HG03378 (cell line): ENCODE measurements around the gene UNC79.

Experiments used
- ATAC-seq: cut with Tn5 transposase; IDR thresholded peaks from one replicate; pipeline ENCODE4 v1.9.1; 2021; ENCODE audit warnings: mild to moderate bottlenecking, moderate library complexity; ENCODE audit not compliant: unreplicated experiment

Gene UNC79

DNA sequence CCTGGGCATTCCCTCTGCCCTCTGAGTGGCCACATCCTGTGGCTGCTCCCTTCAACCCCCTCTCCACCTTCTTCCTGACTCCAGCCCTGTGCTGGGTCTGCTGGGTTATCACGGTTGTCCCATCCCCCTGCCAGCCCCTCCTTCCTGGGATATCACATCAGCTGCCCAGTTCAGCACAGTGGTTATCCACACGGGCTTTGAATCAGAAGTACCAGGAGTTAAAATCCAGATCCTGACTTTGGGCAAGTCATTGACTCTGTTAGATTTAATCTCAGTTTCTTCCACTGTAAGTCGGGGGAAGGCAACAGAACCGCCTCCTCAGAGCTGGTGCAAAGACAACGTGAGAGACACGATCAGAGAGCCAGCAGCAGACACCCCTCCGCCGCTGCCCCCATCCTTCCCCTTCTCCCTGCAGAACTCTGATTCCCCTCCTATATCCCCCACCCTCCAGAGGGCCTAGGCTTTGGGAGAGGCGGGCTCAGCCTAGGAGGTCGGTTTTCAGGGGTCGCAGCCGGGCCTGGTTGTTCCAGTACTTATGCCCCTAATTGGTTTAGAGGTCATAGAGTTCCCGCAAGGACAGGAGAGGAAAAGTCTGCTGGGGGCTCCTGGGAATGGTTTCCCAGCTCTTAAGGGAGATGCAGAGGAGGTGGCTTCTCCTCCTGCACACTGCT is 315.0 kb downstream of the UNC79 start:
- no peak for ATAC-seq

DNA sequence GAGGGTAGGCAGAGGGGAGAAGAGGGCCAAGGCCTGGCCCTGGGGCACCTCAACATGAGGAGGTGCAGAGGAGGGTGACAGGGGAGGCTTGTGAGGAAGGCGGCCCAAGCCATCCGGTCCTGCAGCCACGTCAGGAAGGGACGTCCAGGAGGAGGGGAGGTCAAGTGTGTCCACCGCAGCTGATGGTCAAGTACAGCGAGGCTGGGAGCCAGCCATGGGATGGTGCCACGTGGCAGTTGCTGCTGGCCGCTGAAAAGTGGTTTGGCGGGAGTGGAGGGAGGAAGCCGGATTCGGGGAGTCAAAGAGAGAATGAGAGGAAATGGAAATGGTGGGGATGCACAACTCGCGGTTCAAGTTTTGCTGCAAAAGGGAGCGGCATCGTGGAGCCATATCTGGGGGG is 316.4 kb downstream of the UNC79 start:
- ATAC-seq, result no peak

DNA sequence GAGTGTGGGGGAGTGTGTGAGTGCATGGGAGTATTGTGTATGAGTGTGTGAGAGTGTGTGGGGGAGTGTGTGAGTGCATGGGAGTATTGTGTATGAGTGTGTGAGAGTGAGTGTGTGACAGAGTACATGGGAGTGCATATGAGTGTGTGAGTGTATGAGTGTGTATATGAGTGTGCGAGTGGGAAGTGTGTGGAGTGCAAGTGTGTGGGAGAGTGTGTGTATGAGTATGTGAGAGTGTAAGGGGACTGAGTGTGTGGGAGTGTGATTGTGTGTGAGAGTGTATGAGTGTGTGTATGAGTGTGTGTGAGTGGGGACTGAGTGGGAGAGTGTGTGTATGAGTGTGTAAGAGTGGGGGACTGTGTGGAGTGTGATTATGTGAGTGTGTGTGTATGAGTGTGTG is 316.8 kb downstream of the UNC79 start:
- no peak for ATAC-seq

DNA sequence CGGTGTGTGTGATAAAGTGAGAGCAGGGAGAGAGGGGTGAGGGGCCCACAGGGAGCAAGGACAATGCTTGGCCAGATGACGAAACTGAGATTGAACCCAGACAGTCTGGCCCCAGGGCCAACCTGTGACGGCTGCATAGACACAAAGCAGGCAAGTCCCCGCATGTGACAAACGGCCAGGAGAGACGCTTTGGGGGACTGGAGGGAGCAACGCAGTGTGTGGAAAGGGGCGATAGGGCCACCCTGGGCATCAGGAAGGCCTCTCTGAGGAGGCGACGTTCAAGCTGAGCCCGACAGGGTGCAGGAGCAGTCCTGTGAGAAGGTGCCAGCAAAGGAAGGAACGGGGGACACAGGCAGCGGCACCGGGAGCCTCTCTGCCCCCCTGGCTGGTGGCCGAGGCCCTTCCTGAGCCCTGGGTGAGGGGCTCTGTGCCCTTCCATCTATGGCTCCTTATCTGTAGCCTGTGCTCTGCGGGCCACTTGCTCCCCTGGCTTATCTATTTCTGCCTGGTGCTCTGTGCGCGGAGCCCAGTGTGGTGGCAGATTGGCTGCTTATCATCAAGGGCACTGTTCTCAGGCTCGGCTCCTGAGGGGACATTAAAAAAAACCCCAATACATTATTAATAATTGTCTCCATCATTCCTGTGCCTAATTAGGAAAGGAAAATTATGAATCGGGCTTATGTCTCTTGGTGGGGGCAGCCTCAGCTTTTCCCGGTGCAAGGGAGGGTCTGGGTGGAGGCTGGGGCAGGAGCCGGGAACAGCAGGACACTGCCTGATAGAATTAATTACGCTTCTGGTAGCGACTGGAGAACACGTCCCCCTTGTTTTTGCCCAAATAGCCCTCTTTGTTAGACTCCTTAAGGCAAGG is 317.7 kb downstream of the UNC79 start:
- no peak for ATAC-seq

DNA sequence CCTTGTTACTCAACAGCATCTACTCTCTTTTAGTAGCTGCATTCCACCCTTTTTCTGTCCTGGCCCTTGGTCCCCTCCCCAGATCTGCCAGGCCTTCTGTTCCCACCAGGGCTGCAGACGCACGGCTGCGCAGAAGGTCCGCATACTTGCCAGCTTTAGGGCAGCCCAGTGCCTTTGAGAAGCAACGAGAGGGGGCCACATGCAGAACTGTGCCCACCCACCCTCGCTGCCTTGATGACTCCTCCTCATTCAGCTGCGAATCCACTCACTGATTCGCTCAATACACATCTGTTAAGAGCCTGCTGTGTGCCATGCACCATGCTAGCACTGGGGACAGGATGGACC is 318.3 kb downstream of the UNC79 start:
- no peak for ATAC-seq

DNA sequence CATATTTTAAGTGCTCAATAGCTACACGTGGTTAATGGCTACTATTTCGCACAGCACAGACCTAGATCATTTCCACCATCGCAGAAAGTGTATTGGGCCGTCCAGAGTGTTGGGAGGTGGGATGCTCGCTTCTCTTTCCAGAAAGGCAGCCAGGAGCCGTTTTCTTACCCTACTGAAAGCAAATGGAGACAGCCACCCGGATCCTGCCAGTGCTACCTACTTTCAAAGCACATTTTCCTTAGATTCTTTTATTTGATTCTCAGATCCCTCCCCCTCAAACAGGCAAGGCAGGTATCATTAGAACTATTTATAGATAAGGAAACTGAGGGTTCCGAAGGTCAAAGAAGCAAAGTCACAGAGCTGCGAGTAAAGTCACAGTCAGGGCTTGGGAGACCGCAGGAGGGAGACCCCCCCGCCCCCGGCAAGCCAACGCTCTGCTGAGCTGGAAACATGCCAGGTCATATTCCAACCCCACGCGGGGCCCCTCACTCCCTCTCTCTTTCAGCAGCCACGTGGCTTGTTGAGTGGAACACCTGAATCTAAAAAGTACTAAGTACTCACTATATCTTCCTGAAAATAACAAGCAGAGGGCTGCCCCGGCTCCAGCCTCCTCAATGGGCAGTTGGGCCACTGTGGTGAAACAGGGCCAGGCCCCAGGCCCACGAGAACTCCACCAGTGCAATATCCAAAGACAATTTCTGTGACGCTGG is 321.4 kb downstream of the UNC79 start:
- no peak for ATAC-seq

DNA sequence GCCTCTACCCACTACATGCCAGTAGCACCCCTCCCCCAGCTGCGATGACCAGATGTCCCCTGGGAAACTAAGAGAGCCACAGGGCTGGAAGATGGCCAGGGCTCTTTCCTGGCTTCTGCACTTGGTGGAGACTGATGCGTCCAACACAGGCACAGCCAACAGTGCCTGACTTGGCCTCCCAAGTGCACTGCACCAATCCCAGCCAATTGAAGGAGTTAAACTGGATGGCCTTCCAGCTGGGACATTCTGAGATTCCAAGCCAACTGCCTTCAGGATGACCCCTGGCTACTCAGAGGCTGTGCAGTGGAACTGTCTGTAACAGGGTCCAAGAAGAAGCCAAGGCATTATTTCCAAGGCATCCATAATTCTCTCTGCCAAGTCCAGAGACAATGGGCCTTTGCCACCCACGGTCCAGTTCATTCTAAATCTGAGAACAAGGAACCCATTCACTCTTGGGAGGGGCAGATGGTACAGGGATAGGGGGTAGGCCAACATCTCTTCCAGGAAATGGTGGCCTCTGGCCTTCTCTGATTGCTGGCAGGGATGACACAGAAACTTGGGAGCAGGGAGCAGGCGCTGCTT is 322.3 kb downstream of the UNC79 start:
- no peak for ATAC-seq

DNA sequence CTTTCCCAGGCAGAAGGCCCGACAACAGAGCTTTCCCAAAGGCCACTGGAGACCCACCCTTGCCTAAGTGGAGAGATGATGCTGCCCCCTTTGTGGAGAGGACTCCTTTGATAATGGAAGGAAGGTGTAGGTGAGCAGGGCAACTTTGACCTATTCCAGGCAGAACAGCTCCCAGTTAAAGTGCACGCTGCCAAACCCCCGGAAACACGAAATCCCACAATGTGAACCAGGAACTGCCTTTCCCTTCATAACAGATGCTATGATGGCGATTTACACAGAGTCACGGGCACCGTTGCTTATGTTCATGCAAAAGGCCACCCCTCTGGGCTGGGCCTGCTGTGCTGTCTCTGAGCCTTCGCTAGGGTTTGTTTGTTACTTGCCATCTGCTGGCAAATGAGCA is 322.9 kb downstream of the UNC79 start:
- ATAC-seq, result no peak

DNA sequence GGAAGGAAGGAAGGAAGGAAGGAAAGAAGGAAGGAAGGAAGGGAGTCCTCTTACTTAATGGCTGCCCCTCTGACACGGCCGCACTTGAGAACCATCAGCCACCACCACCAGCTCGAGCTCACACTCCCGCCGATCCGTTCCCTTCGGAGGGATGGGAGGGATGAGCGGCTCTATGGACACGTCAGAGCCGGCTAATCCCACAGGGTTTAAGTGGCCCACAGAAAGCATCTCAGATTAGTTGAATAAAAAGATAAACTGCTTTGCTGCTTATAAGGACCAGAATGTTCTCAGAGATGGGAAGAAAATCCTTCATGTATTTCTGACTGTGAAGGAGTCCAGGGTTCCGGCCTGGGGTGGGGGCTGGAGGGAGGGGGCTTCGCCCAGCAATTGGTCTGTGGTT is 326.5 kb downstream of the UNC79 start:
- ATAC-seq, result no peak
